Measurements from ENCODE around the gene TAS2R42.

The TAS2R42 gene

DNA sequence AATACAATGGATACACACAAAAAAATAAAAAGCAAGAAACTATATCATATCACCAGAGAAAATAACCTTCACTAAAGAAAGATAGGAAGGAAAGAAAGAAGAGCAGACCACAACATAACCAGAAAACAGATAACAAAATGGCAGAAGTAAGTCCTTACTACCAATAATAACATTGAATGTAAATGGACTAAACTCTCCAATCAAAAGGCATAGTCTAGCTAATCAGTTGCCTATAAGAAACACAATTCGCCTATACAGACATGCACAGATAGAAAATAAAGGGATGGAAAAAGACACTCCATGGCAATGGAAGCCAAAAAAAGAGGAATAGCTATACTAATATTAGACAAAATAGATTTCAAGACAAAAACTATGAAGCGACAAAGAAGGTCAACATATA lies 43.4 kb downstream of the TAS2R42 start:
- DNase-seq, result no peak

DNA sequence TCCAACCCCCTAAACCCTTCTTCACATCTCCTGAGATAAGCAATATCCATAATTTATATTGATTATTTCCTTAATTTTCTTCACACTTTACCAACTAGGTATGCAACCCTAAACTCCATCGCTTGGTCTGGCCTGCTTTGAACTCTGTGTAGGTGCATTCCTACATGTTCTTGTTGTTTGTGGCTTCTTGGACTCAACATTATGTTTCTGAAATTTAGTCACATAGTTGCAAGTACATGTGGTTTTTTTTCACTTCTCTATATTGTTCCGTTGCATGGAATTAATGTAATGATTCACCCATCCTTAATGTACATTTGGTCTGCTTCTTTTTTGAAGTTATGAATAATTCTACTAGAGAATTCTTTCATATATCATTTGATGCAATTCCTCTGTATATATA lies 50.7 kb downstream of the TAS2R42 start:
- no peak for DNase-seq
